ENCODE measurements around the gene SPATA31C1. TPM values are rescaled to one million over a fixed set of nuclear protein-coding genes. Genes with fewer than 3 reads are reported as not detected.

Gene SPATA31C1
- total RNA-seq, 4 donors from 2014 or later: not detected

- Histone ChIP-seq H3K4me1 (no peaks in the 10 kb centered on the region), H3K9me3 (no peaks in the 10 kb centered on the region), H3K27ac (no peak overlapping the region), H3K36me3 (no peaks in the 10 kb centered on the region), H3K27me3 (no peaks in the 10 kb centered on the region), H3K4me3 (no peak overlapping the region)
- no peak for ATAC-seq
- TF ChIP-seq POLR2AphosphoS5 (IDR thresholded peaks at IDR 0.05) (no peak), EP300 (IDR thresholded peaks at IDR 0.05) (no peak), POLR2A (IDR thresholded peaks at IDR 0.05) (no peak), CTCF (IDR thresholded peaks at IDR 0.05) (no peak)
- WGBS, 2 donors (ENCODE audit: low coverage in 1 of 2): 38 to 50% methylated on average over 4 of the region's 4 CpGs
Measured at GRCh38 chr9:87959916-87960581, 42.3 kb downstream of the SPATA31C1 start.

GRCh38 chr9:87963770-87964169, 46.0 kb downstream of the SPATA31C1 start:
- H3K4me1 ChIP-seq: no peaks in the 10 kb centered on the region
- TF ChIP-seq CTCF (IDR thresholded peaks at IDR 0.05) (no peak), POLR2A (IDR thresholded peaks at IDR 0.05) (no peak), POLR2AphosphoS5 (IDR thresholded peaks at IDR 0.05) (no peak), EP300 (IDR thresholded peaks at IDR 0.05) (no peak)
- ATAC-seq: no peak
- H3K27ac ChIP-seq: no peak overlapping the region
- WGBS, 2 donors (ENCODE audit: low coverage in 1 of 2): no CpG with 5 or more reads among the region's 6 CpGs
- no peaks in the 10 kb centered on the region for H3K9me3 ChIP-seq
- H3K27me3 ChIP-seq: no peaks in the 10 kb centered on the region
- no peak overlapping the region for H3K4me3 ChIP-seq
- peaks cover 0 to 23% of the 10 kb centered on the region in 2 donors for H3K36me3 ChIP-seq

- Histone ChIP-seq H3K27me3 (no peaks in the 10 kb centered on the region), H3K27ac (no peak overlapping the region), H3K4me1 (no peaks in the 10 kb centered on the region), H3K4me3 (no peak overlapping the region), H3K9me3 (no peaks in the 10 kb centered on the region), H3K36me3 (peaks cover 0 to 33% of the 10 kb centered on the region in 2 donors)
- ATAC-seq: no peak
- 70 to 73% methylated on average over 4 of the region's 4 CpGs for WGBS, 2 donors (ENCODE audit: low coverage in 1 of 2)
- no peak for TF ChIP-seq CTCF (IDR thresholded peaks at IDR 0.05)
- no peak for TF ChIP-seq POLR2AphosphoS5 (IDR thresholded peaks at IDR 0.05)
- TF ChIP-seq POLR2A (IDR thresholded peaks at IDR 0.05): no peak
- TF ChIP-seq EP300 (IDR thresholded peaks at IDR 0.05): no peak
Measured at GRCh38 chr9:87964826-87965225, 47.1 kb downstream of the SPATA31C1 start.

- WGBS, 2 donors (ENCODE audit: low coverage in 1 of 2): 78 to 92% methylated on average over 2 to 5 of the region's 6 CpGs
- no peak overlapping the region for H3K4me3 ChIP-seq
- TF ChIP-seq CTCF (IDR thresholded peaks at IDR 0.05) (no peak), EP300 (IDR thresholded peaks at IDR 0.05) (no peak), POLR2A (IDR thresholded peaks at IDR 0.05) (no peak), POLR2AphosphoS5 (IDR thresholded peaks at IDR 0.05) (no peak)
- H3K36me3 ChIP-seq: peaks cover 0 to 48% of the 10 kb centered on the region in 2 donors
- no peaks in the 10 kb centered on the region for H3K27me3 ChIP-seq
- H3K4me1 ChIP-seq: peaks cover 0 to 3% (median 0%) of the 10 kb centered on the region in 3 donors
- no peak overlapping the region for H3K27ac ChIP-seq
- no peak for ATAC-seq
- H3K9me3 ChIP-seq: no peaks in the 10 kb centered on the region
Measured at GRCh38 chr9:87968155-87968554, 50.4 kb downstream of the SPATA31C1 start.

- TF ChIP-seq CTCF (IDR thresholded peaks at IDR 0.05) (no peak), POLR2AphosphoS5 (IDR thresholded peaks at IDR 0.05) (no peak), POLR2A (IDR thresholded peaks at IDR 0.05) (no peak), EP300 (IDR thresholded peaks at IDR 0.05) (no peak)
- Histone ChIP-seq H3K4me3 (no peak overlapping the region), H3K27me3 (no peaks in the 10 kb centered on the region), H3K4me1 (peaks cover 0 to 14% (median 5%) of the 10 kb centered on the region in 3 donors), H3K36me3 (peaks cover 0 to 48% of the 10 kb centered on the region in 2 donors), H3K9me3 (no peaks in the 10 kb centered on the region), H3K27ac (no peak overlapping the region)
- ATAC-seq: no peak
- WGBS, 2 donors (ENCODE audit: low coverage in 1 of 2): no CpG with 5 or more reads among the region's 10 CpGs
Measured at GRCh38 chr9:87970602-87971001, 52.8 kb downstream of the SPATA31C1 start.
